Panc1 (cell line): Measurements from ENCODE around the gene PDE4B. TPM values are rescaled to one million over a fixed set of nuclear protein-coding genes. Genes with fewer than 3 reads are reported as not detected.

Experiments
- ATAC-seq: fragments of 200-7000 bp; cut with Tn5 transposase; 2 replicates; pipeline ENCODE4 v1.9.1; 2020; ENCODE audit warnings: mild to moderate bottlenecking, moderate library complexity
- BruUV-seq: library from RNA; stranded (reverse); fragments of 400-500 nt; replicated peaks from 2 replicates; lab custom pipeline; 2021; lab: Mats Ljungman, UMichigan
- CTCF ChIA-PET: fragments of 300-600 bp; sonication (Branson Sonifier 250); formaldehyde crosslinking; loops from one replicate; lab custom pipeline; 2022; ENCODE audit warnings: antibody characterized with exemption; lab: Charles Lee
- POLR2A ChIA-PET: fragments of 300-600 bp; sonication (Branson Sonifier 250); formaldehyde crosslinking; loops from one replicate; lab custom pipeline; 2022; ENCODE audit warnings: antibody characterized with exemption; lab: Charles Lee
- DNase-seq: peaks from one replicate; pipeline ENCODE4 v3.0.0-alpha.2; 2010; ENCODE audit warnings: low read depth, low spot score
- H3K27ac ChIP-seq: 2 replicates; pipeline ENCODE4 v1.5.1; 2011; ENCODE audit warnings: mild to moderate bottlenecking, low read length, inconsistent platforms
- H3K27me3 ChIP-seq: fragments of 200-500 bp; sonication (Bioruptor generic); 2 replicates; pipeline ENCODE4 v1.6.0; 2014; ENCODE audit warnings: low read length, inconsistent platforms; ENCODE audit not compliant: control insufficient read depth, insufficient read depth
- H3K36me3 ChIP-seq: fragments of 200-500 bp; sonication (Bioruptor generic); 2 replicates; pipeline ENCODE4 v1.5.1; 2014; ENCODE audit warnings: inconsistent platforms, mild to moderate bottlenecking, low read length, moderate library complexity; ENCODE audit not compliant: control insufficient read depth, insufficient read depth
- H3K4me1 ChIP-seq: 2 replicates; pipeline ENCODE4 v1.5.1; 2011; ENCODE audit warnings: inconsistent platforms, mild to moderate bottlenecking, low read length, moderate library complexity; ENCODE audit not compliant: control insufficient read depth, insufficient read depth
- H3K4me3 ChIP-seq, 2 experiments: 2 replicates each; pipeline ENCODE4 v1.5.1; 2011 to 2012; ENCODE audit warnings: low read depth in 2 of 2, low read length in 2 of 2, mild to moderate bottlenecking in 2 of 2, inconsistent platforms in 1 of 2, moderate library complexity in 1 of 2
- H3K9me3 ChIP-seq: fragments of 200-500 bp; sonication (Bioruptor generic); 2 replicates; pipeline ENCODE4 v1.5.1; 2014; ENCODE audit warnings: low read depth, mild to moderate bottlenecking, inconsistent platforms, low read length, moderate library complexity; ENCODE audit not compliant: control insufficient read depth, insufficient read depth
- POLR2AphosphoS5 ChIP-seq: IDR thresholded peaks from 2 replicates; pipeline ENCODE4 v1.6.1; 2012; ENCODE audit warnings: mild to moderate bottlenecking, low read depth, low read length, moderate library complexity
- SIN3A ChIP-seq: IDR thresholded peaks from 2 replicates; pipeline ENCODE4 v1.6.1; 2012; ENCODE audit warnings: low read depth, mild to moderate bottlenecking, low read length, moderate library complexity, borderline replicate concordance; ENCODE audit not compliant: insufficient read depth
- TCF7L2 ChIP-seq: IDR thresholded peaks from 2 replicates; pipeline ENCODE4 v1.6.1; 2011; ENCODE audit warnings: mild to moderate bottlenecking, low read depth, low read length, inconsistent platforms
- in situ Hi-C: cut with HindIII; loops from 2 replicates; pipeline ENCODE4 v1.10.0; 2016; ENCODE audit warnings: low sequenced_read_pairs, low pct_unique_long_range_greater_than_20kb
- intact Hi-C: fragments of 100-400 bp; cut with micrococcal nuclease; formaldehyde crosslinking; loops from one replicate; pipeline ENCODE4 v1.10.0; 2022; ENCODE audit not compliant: unreplicated experiment
- total RNA-seq: library from RNA; stranded (reverse); gene quantifications from one replicate; pipeline ENCODE4 v1.2.1, GENCODE V29; 2021; ENCODE audit not compliant: unreplicated experiment
- TF ChIP-seq, protein P1 (sequence below): fragments of 450-650 bp; IDR thresholded peaks from 2 replicates; pipeline ENCODE4 v1.5.1; 2017; ENCODE audit warnings: mild to moderate bottlenecking
- TF ChIP-seq, protein P2 (sequence below), 2 experiments: IDR thresholded peaks; 2 replicates each; pipeline ENCODE4 v1.6.1; 2011 to 2012; ENCODE audit warnings: low read depth in 2 of 2, control low read depth in 1 of 2, low read length in 1 of 2, mild to moderate bottlenecking in 1 of 2, moderate library complexity in 1 of 2; ENCODE audit not compliant: insufficient read depth in 1 of 2

Gene PDE4B
- total RNA-seq, 1 experiment from 2014 or later = 0.26 TPM

DNA sequence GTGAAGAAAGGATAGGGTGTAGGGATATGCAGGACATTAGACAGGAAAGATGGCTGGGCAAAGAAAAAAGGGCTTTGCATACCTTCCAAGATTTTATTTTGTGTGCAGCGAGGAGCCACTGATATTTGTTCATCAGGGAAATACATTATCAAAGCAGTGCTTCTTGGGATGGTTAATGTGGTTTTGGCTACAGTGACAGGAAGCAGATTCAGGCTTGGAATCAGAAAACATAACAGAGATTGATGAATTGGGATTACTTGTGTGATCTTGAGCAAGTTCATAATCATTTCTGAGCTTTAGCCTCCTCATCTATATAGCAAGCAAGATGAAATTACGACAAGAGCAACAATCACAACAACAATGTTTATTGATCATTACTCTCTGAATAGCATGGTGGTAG is 492.1 kb downstream of the PDE4B start:
- DNase-seq = no peak
- no TSS peak for BruUV-seq
- intact Hi-C loops = no loop called here
- H3K9me3 ChIP-seq = no peaks in the 10 kb centered on the region
- TF ChIP-seq TCF7L2 = no peak
- TF ChIP-seq, protein P1, sequence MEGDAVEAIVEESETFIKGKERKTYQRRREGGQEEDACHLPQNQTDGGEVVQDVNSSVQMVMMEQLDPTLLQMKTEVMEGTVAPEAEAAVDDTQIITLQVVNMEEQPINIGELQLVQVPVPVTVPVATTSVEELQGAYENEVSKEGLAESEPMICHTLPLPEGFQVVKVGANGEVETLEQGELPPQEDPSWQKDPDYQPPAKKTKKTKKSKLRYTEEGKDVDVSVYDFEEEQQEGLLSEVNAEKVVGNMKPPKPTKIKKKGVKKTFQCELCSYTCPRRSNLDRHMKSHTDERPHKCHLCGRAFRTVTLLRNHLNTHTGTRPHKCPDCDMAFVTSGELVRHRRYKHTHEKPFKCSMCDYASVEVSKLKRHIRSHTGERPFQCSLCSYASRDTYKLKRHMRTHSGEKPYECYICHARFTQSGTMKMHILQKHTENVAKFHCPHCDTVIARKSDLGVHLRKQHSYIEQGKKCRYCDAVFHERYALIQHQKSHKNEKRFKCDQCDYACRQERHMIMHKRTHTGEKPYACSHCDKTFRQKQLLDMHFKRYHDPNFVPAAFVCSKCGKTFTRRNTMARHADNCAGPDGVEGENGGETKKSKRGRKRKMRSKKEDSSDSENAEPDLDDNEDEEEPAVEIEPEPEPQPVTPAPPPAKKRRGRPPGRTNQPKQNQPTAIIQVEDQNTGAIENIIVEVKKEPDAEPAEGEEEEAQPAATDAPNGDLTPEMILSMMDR = no peak
- TF ChIP-seq, protein P2, sequence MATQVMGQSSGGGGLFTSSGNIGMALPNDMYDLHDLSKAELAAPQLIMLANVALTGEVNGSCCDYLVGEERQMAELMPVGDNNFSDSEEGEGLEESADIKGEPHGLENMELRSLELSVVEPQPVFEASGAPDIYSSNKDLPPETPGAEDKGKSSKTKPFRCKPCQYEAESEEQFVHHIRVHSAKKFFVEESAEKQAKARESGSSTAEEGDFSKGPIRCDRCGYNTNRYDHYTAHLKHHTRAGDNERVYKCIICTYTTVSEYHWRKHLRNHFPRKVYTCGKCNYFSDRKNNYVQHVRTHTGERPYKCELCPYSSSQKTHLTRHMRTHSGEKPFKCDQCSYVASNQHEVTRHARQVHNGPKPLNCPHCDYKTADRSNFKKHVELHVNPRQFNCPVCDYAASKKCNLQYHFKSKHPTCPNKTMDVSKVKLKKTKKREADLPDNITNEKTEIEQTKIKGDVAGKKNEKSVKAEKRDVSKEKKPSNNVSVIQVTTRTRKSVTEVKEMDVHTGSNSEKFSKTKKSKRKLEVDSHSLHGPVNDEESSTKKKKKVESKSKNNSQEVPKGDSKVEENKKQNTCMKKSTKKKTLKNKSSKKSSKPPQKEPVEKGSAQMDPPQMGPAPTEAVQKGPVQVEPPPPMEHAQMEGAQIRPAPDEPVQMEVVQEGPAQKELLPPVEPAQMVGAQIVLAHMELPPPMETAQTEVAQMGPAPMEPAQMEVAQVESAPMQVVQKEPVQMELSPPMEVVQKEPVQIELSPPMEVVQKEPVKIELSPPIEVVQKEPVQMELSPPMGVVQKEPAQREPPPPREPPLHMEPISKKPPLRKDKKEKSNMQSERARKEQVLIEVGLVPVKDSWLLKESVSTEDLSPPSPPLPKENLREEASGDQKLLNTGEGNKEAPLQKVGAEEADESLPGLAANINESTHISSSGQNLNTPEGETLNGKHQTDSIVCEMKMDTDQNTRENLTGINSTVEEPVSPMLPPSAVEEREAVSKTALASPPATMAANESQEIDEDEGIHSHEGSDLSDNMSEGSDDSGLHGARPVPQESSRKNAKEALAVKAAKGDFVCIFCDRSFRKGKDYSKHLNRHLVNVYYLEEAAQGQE (IDR thresholded peaks at IDR 0.05; ENCODE audit: insufficient read depth in 1 of 2, low read depth in 2 of 2, low read length in 1 of 2) = no peak
- no peak for TF ChIP-seq POLR2AphosphoS5
- no peak for TF ChIP-seq SIN3A
- H3K27ac ChIP-seq = no peak overlapping the region
- no peak for ATAC-seq
- no peaks in the 10 kb centered on the region for H3K4me1 ChIP-seq
- POLR2A ChIA-PET = no interaction called here
- CTCF ChIA-PET = no interaction called here
- H3K27me3 ChIP-seq = no peaks in the 10 kb centered on the region
- H3K4me3 ChIP-seq = no peak overlapping the region
- no peaks in the 10 kb centered on the region for H3K36me3 ChIP-seq
- in situ Hi-C loops = no loop called here

GRCh38 chr1:66285618-66286270 is 493.0 kb downstream of the PDE4B start:
- DNase-seq = no peak
- H3K4me1 ChIP-seq = no peaks in the 10 kb centered on the region
- no peaks in the 10 kb centered on the region for H3K36me3 ChIP-seq
- no peak for ATAC-seq
- POLR2A ChIA-PET = no interaction called here
- no peaks in the 10 kb centered on the region for H3K27me3 ChIP-seq
- CTCF ChIA-PET = no interaction called here
- no TSS peak for BruUV-seq
- no peaks in the 10 kb centered on the region for H3K9me3 ChIP-seq
- H3K27ac ChIP-seq = no peak overlapping the region
- in situ Hi-C loops (no loop called here), intact Hi-C loops (no loop called here)
- no peak for TF ChIP-seq POLR2AphosphoS5
- no peak for TF ChIP-seq SIN3A
- TF ChIP-seq, protein P1 = no peak
- TF ChIP-seq, protein P2 (IDR thresholded peaks at IDR 0.05; ENCODE audit: insufficient read depth in 1 of 2, low read depth in 2 of 2, low read length in 1 of 2) = no peak
- no peak for TF ChIP-seq TCF7L2
- H3K4me3 ChIP-seq = no peak overlapping the region
